OCI-LY7 (cell line): ENCODE data around the gene CACNA2D1. TPM values are rescaled to one million over a fixed set of nuclear protein-coding genes. Genes with fewer than 3 reads are reported as not detected.

Source experiments
- BruUV-seq: library from RNA; stranded (reverse); fragments of 400-500 nt; replicated peaks from 2 replicates; lab custom pipeline; 2021; lab: Mats Ljungman, UMichigan
- CTCF ChIA-PET: fragments of 300-600 bp; sonication (Branson Sonifier 250); formaldehyde crosslinking; loops from one replicate; lab custom pipeline; 2022; ENCODE audit warnings: antibody characterized with exemption; ENCODE audit not compliant: unreplicated experiment; lab: Charles Lee
- POLR2A ChIA-PET: fragments of 300-600 bp; sonication (Branson Sonifier 250); formaldehyde crosslinking; loops from one replicate; lab custom pipeline; 2022; ENCODE audit warnings: antibody characterized with exemption; lab: Charles Lee
- DNase-seq: peaks from one replicate; pipeline ENCODE4 v3.0.0-alpha.2; 2015; ENCODE audit warnings: low spot score
- H2AFZ ChIP-seq: fragments of 200-600 bp; sonication (generic), shearing (Covaris generic); 2 replicates; pipeline ENCODE4 v1.6.1; 2014; ENCODE audit warnings: mild to moderate bottlenecking, antibody characterized with exemption, low read length, moderate library complexity
- H3K27ac ChIP-seq: fragments of 200-600 bp; sonication (generic); 2 replicates; pipeline ENCODE4 v1.5.1; 2014; ENCODE audit warnings: mixed run types, low read depth, mild to moderate bottlenecking, moderate library complexity, low read length, inconsistent platforms; ENCODE audit not compliant: poor library complexity, severe bottlenecking
- H3K36me3 ChIP-seq: fragments of 200-600 bp; sonication (generic); 2 replicates; pipeline ENCODE4 v1.6.1; 2014; ENCODE audit warnings: mild to moderate bottlenecking, antibody characterized with exemption, low read length, moderate library complexity, mixed read lengths; ENCODE audit not compliant: insufficient read depth
- H3K4me1 ChIP-seq: fragments of 200-600 bp; sonication (generic); 2 replicates; pipeline ENCODE4 v1.5.1; 2014; ENCODE audit warnings: mild to moderate bottlenecking, low read length; ENCODE audit not compliant: insufficient read depth, poor library complexity, severe bottlenecking
- H3K4me2 ChIP-seq: fragments of 200-600 bp; sonication (generic); 2 replicates; pipeline ENCODE4 v1.6.1; 2014; ENCODE audit warnings: mild to moderate bottlenecking, low read length
- H3K4me3 ChIP-seq: fragments of 200-600 bp; sonication (generic); 2 replicates; pipeline ENCODE4 v1.5.1; 2014; ENCODE audit warnings: mild to moderate bottlenecking, low read depth, low read length; ENCODE audit not compliant: poor library complexity, severe bottlenecking
- H3K79me2 ChIP-seq: fragments of 200-600 bp; sonication (generic); 2 replicates; pipeline ENCODE4 v1.6.1; 2016; ENCODE audit warnings: low read depth, mild to moderate bottlenecking, low read length, moderate library complexity, mixed read lengths; ENCODE audit not compliant: insufficient read depth
- H3K9me2 ChIP-seq: fragments of 200-600 bp; sonication (generic); 2 replicates; pipeline ENCODE4 v1.6.1; 2016; ENCODE audit warnings: mild to moderate bottlenecking, low read length, mixed read lengths; ENCODE audit not compliant: insufficient read depth
- H3K9me3 ChIP-seq: fragments of 200-600 bp; sonication (generic); 2 replicates; pipeline ENCODE4 v1.6.1; 2014; ENCODE audit warnings: mild to moderate bottlenecking, mixed run types, low read length, mixed read lengths
- H4K20me1 ChIP-seq: fragments of 200-600 bp; sonication (generic); 2 replicates; pipeline ENCODE4 v1.6.1; 2014; ENCODE audit warnings: mild to moderate bottlenecking, antibody characterized with exemption, low read length, moderate library complexity, mixed read lengths; ENCODE audit not compliant: insufficient read depth
- CTCF ChIP-seq: fragments of 200-600 bp; sonication (generic); conservative IDR thresholded peaks from 2 replicates; pipeline ENCODE4 v1.5.1; 2014; ENCODE audit warnings: mild to moderate bottlenecking, antibody characterized with exemption, low read length, moderate library complexity, mixed read lengths
- EZH2phosphoT487 ChIP-seq: fragments of 200-600 bp; sonication (generic); IDR thresholded peaks from 2 replicates; pipeline ENCODE4 v1.6.1; 2018; ENCODE audit warnings: low read depth, borderline replicate concordance, mild to moderate bottlenecking, mixed run types, antibody characterized with exemption, low read length, moderate library complexity, mixed read lengths
- intact Hi-C: fragments of 100-400 bp; cut with micrococcal nuclease; formaldehyde crosslinking; loops from one replicate; pipeline ENCODE4 v1.10.0; 2022; ENCODE audit not compliant: unreplicated experiment
- total RNA-seq, 2 experiments: library from RNA; depleted of rRNA in 1 of 2; stranded (reverse); fragments of >200 nt in 1 of 2; shearing (Covaris generic) in 1 of 2; gene quantifications; 2 replicates each; pipeline ENCODE4 v1.2.3, GENCODE V29; 2014 to 2022

CACNA2D1 gene
- total RNA-seq, 2 experiments from 2014 or later, result not detected

- no peak overlapping the region for H3K4me3 ChIP-seq
- H3K4me1 ChIP-seq, result no peaks in the 10 kb centered on the region
- H3K9me2 ChIP-seq, result no peaks in the 10 kb centered on the region
- no peaks in the 10 kb centered on the region for H3K36me3 ChIP-seq
- H2AFZ ChIP-seq, result no peak overlapping the region
- intact Hi-C loops, result no loop called here
- DNase-seq, result no peak
- no peak overlapping the region for H3K27ac ChIP-seq
- H3K79me2 ChIP-seq, result no peaks in the 10 kb centered on the region
- TF ChIP-seq EZH2phosphoT487, result no peak
- TF ChIP-seq CTCF, result no peak
- ChIA-PET CTCF (no interaction called here), POLR2A (interaction anchor here (0.6 to 1.3 kb wide), 2 partner anchors 13 to 60 kb away, joined by 3 to 4 read pairs; no protein-coding TSS in a partner anchor)
- no peak overlapping the region for H3K4me2 ChIP-seq
- no peaks in the 10 kb centered on the region for H3K9me3 ChIP-seq
- no TSS peak for BruUV-seq
- H4K20me1 ChIP-seq, result no peaks in the 10 kb centered on the region
Observed at GRCh38 chr7:81902536-81902935, 541.0 kb downstream of the CACNA2D1 start.
